ENCODE measurements around the gene PDE11A. TPM values are rescaled to one million over a fixed set of nuclear protein-coding genes. Genes with fewer than 3 reads are reported as not detected.

Gene PDE11A
- total and polyA plus RNA-seq, 2 of the 13 experiments (the other 11 are each of a cell fraction or from before 2014, with no cell fraction given) = 1.2 to 1.7 TPM

- TF ChIP-seq REPIN1 (CRISPR knock-in tag; IDR thresholded peaks at IDR 0.05; ENCODE audit: borderline replicate concordance, low read depth) = no peak
- no peak for TF ChIP-seq DDIT3 (CRISPR knock-in tag; IDR thresholded peaks at IDR 0.05)
- TF ChIP-seq ZNF709 (CRISPR knock-in tag; IDR thresholded peaks at IDR 0.05) = no peak
- no peak for TF ChIP-seq SRF (IDR thresholded peaks at IDR 0.05; ENCODE audit: low read depth, low read length)
- TF ChIP-seq RXRB (CRISPR knock-in tag; IDR thresholded peaks at IDR 0.05; ENCODE audit: borderline replicate concordance) = peak; percentile 33; the same call in 1 of the 2 replicates
- peak; percentile 60 to 73; a peak in 3 of 4 replicates for TF ChIP-seq HMGXB4 (CRISPR knock-in tag; IDR thresholded peaks at IDR 0.05; ENCODE audit: borderline replicate concordance in 1 of 2, low read depth in 1 of 2)
- no peak for TF ChIP-seq SOX13 (IDR thresholded peaks at IDR 0.05)
- TF ChIP-seq SOX13 (CRISPR knock-in tag; conservative IDR thresholded peaks at IDR 0.05 in 1 of 2, IDR thresholded peaks at IDR 0.05 in 1 of 2) = no peak
- TF ChIP-seq CC2D1A (CRISPR knock-in tag; IDR thresholded peaks at IDR 0.05) = no peak
- no peak for TF ChIP-seq SP2 (CRISPR knock-in tag; IDR thresholded peaks at IDR 0.05)
- no peak for TF ChIP-seq ZNF407 (CRISPR knock-in tag; IDR thresholded peaks at IDR 0.05; ENCODE audit: not compliant biosample characterization)
- TF ChIP-seq AHDC1 (CRISPR knock-in tag; IDR thresholded peaks at IDR 0.05; ENCODE audit: borderline replicate concordance) = no peak
Observed at GRCh38 chr2:177763531-177764265, 308.9 kb downstream of the PDE11A start (continued).
